GM19193 (cell line): Measurements from ENCODE around the gene ATP11A.

ENCODE experiments used
- POLR2A ChIP-seq: IDR thresholded peaks from 4 replicates; pipeline ENCODE4 v1.6.1; 2011; ENCODE audit not compliant: insufficient read depth, insufficient read length; ENCODE audit errors: extremely low read depth

Gene ATP11A

DNA sequence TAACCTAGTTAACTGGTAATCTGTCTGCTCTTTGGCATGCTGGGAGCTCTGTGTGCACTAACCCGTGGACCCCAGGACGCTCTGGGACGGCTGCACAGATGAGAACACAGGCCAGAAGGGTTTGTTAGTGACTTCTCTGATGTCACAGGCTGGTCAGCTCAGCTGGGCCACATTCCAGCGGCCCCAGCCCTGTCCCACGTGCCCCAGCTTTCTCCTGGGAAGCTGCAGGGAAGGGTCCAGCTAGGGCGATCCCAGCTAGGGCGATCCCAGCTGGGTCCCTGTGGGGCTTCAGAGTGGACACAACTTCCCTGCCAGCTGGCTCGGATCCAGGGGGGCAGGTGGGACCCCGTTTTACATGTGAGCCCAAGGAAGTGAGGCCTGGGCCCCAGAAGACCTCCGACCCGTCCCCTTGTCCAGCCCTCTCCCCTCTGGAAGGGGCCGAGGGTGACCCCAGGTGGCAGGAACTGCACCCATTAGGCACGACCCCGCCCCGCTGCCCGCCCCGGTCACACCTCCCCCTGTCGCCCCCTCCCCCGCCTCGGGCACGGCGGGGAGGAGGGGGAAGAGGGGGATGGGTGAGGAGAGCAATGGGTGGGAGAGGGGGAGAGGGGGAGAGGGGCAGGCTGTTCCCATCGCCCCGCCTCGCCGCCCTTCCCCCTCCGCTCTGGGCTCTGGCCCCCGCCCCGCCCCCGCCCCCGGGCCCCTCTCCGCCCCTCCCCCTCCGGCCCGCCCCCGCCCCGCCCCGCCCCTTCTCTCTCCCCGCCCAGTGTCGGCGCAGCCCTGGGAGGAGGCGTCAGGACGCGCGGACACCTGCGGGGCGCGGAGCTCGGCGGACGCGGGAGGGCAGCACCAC is 204.0 kb downstream of the ATP11A start:
- TF ChIP-seq POLR2A: no peak

DNA sequence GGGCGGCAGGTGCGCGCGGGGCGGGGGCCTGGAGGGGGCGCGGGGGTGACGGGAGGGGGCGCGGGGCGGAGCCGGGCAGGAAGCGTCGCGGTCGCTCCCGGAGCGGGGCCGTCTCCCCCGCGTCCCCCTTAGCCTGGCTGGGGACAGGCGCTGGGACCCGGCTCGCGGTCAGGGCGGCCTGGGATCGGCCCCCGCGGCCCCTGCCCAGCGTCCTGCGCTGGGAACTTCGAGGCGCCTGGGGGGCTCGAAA is 204.5 kb downstream of the ATP11A start:
- TF ChIP-seq POLR2A: no peak

DNA sequence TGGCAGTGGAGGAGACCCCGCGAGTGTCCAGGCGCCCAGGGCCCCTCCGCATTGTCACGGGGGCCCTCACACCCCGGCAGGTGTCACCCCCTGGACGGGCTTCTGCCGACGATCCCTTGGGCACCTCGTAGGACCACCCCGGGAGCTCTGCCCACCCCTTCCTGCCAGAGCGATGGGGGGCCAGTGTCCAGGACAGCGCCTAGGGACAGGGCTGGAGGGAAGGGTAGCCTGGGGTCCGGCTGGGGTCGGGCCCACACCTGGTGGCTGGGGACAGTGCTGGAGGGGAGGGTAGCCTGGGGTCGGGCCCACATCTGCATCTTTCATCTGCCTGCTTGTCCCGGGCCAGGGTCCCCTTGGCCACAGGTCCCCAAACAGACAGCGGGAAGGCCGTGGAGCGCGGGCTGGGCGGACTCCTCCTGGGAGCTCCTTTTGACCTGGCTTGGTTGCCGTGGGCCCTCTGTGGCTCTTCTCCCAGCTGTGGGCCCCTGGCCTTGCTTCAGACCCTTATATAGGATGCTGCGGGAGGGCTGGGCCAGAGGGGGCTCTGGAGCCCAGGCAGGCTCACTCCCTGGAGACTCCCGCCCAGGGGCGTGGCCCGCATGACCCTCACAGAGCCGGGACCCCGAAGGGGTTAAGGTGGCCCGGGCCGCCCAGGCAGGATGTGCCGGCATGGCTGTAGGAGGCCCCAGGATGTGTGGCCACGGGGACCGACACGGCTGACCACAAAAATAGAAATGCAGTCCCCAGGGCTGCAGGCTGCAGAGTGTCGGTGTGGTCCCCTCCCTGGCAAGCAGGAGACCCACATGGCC is 205.0 kb downstream of the ATP11A start:
- TF ChIP-seq POLR2A: no peak

DNA sequence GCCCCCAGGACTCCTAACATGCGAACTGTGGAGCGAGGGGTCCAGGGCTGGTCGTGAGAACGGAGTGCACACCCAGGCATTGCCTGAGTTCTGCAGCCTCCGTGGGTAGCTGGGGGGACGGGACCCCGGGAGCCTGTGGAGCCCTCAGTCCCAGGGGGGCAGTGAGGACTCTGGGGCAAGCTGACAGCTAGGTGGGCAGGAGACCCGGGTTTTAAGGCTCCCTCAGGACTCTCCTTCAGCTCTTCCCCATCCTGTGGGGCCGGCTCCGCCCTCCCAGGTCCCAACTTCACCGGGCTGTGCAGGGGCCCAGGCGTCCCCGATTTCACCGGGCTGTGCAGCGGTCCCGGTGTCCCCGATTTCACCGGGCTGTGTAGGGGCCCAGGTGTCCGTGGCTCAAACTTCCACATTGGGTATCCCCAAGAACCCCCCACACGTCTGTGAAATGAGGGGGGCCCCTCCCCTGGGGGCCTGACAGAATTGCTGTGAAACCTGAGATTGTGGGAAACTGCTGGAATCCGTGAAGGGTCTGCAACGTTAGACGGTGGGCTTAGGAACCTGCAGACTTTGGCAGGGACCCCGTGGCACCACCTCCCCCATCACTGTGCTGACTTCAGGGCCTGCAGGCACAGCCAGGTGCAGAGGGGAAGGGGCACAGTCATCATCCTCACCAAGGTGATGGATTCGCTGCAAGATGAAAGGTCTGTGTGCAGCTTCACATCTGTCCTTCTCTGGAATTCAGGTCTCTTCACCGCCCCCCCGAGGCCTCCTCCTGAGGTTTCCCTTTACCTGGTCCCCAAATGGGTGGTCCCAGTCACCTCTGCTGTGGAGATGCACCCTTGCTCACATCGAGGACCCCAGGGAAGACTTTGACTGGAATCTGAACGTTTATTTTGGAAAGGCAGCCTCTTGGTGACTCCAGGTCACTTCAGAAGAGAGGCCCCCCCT is 206.0 kb downstream of the ATP11A start:
- no peak for TF ChIP-seq POLR2A

DNA sequence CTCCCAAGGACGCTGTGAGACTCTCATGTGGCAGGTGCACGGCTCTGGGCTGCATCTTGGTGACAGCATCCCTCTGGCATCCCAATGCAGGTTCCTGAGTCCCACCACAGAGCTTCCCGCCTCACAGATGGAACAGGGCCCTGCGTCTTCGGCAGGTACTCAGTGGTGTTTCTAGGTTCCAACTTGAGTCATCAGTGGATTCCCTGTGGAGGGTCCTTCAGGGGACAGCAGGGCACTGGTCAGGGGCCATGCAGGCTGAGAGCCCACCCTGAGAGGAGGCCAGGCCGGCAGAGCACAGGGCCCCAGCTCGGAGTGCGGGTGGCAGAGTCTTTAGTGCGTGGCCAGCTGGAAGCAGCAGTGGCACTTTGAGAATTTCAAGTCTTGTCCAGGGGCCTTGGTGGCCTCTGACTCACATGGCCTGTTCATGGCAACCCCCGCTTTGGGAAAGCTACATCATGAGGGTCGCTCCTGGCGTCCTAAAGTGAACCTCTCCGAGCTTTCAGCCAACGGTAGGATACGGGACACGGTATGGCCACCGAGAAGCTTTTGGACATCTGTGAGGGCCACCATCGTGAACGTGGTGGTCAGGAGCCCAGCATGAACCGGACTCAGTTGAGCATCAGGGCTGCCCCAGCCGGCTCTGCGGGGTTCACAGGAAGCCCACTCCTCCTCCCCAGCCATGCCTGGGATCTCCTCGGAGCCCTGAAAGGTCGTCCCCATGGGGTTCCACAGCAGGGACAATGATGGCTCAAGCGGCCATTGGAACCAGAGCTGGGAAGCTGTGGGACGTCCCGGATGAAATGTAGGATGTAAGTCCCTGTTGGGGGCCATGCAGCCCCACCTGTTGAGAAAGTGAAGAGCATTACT is 207.1 kb downstream of the ATP11A start:
- no peak for TF ChIP-seq POLR2A

DNA sequence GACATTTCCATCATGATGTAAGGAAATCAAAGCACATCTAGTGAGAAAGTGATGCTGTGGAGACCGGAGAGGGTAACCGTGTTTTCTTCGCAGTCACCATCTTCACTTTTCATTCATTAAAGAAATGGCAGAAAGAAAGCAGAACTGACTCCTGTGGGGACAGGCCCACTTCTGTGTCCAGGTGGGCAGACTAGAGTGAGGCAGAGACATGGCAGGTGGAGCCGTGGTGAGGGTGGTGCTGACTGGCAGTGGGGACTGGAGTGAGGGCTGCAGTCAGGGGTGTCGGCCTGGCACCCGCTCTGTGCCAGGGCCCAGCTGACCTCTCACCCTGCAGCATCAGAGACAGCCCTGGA is 207.7 kb downstream of the ATP11A start:
- TF ChIP-seq POLR2A: no peak

DNA sequence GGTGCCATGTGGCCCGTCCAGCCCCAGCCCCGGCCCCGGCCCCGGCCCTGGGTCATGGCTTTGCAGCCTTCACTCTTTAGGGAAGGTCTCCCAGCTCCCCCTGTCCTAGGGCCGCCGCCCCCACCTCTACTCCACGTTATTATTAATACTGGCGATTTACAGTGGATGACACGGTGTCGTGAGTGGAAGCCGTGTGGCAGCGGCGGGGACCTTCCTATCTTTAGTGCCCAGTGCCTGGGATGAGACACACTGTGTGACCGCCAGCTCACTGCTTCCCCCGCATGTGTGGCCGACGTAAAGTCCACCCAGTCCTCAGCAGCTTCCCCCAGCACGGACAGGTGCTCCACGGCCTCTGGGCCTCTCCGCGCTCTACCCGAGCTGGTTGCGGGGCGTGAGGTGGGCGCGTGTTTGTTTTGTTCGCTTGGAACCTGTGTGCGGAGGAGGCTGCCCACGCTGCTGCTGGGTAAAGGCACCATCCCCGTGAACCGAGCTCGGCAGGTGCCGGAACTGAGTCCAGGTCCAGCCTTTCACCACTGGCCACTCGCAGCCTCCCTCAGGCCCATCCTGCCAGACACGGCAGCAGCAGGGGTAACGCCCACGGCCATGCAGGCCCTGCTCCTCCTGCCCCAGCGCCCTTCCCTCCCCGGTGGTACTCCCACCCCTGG is 208.2 kb downstream of the ATP11A start:
- TF ChIP-seq POLR2A: no peak

DNA sequence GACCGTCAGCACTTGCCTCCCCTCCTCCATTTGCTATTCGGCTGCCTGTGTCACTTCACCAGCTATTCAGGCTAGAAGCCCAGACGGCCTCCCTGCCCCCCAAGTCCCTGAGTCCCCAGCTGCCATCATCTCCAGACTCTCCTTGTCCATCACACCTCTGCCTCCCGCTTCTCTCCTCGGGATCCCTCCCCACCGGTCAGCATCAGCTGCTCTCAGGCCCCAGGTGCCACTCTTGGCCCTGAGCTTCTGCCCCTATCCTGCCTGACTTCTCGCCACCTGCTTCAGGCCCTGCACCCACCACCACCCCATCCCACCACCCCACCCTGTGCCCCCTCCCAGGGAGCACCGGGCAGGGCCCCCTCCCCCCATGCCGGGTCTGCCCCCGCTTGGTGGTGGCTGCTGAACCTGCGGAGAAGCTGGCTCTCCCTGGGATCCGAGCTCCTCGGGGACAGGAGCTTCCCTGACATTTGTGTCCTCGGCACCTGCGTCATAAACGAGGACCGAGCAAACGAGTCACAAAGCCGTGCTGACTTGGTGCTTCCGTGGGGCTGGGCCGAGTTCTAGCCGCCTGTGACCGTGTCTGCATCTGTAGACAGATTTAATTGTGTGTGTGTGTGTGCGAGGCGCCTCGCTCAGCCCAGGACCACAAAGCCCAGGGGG is 208.9 kb downstream of the ATP11A start:
- TF ChIP-seq POLR2A: no peak

DNA sequence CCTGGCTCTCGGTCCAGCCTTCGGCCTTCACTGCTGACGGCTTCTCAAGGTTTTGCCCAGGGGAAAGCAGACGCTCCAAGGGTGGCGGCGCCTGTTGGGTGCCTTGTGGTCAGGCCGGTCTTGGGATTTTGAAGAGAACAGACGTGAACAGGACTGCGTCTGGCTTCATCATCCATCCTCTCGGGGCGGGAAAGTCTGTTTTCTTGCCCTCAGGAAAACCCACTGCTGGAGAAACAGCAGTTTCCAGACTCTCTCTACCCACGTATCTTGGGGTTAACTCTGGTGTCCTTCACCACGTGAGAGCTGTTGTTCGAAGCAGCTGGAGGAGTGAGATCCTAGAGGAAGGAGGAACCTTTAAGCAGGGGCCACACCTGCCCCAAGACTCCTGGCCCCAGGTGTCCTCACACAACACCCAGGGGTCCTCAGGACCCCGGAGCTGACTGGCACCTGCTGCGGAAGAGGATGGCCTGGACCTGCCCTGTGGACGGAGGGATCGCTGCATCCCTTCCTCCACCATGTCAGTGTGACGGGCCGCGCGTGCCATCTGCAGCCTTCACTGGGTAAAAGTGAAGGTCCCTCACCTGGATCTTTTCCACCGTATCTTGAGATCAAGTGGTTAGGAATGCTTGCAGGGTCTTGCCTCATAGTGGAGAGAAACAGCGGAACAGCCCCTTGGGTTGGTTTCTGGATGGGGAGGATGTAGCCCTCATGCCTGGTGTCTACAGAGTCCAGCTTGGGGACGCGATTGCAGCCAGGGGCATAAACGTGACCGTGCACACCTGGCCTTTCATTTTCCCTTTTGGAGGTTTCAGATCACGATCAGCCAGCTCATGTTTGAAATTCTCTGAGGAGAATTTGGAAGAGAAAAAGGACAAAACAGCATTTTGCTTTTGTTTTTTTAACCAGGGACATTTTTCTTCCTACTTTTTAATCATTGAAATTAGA is 209.7 kb downstream of the ATP11A start:
- TF ChIP-seq POLR2A: no peak

DNA sequence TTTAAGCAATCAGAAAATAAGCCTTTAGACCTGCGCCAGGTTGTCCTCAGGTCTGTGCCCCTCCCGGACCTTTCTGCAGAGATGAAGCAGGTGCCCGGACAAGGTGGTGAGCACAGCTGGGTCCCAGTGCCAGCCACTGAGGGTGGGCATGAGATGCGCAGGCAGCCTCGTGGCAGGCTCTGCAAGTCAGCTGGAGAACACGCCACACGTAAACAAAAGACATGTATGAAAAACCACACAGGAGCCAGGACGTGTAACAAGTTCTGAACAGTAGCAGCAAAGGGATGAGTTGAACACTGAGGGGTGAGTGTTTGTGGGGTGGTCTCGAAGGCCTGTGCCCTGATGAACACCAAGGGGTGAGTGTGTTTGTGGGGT is 210.4 kb downstream of the ATP11A start:
- TF ChIP-seq POLR2A: no peak

DNA sequence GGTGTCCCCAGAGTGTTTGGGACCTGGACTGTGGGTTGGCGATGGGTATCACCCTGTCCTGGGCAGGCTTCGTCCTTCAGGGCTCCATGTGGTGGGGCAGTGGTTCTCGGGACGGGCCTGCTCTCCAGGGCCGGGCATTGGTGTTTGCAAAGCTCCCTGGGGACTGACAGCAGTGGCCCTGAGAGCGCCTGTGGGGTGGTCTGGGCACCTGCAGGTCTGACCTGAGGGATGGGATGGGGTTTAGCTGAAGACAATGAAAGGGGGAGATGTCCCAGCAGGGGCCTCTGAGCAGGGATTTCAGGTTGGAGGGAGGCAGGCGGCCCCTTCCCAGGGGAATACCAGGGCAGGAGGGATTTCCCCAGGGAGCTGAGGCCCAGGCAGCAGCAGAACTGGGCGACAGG is 210.9 kb downstream of the ATP11A start:
- no peak for TF ChIP-seq POLR2A

DNA sequence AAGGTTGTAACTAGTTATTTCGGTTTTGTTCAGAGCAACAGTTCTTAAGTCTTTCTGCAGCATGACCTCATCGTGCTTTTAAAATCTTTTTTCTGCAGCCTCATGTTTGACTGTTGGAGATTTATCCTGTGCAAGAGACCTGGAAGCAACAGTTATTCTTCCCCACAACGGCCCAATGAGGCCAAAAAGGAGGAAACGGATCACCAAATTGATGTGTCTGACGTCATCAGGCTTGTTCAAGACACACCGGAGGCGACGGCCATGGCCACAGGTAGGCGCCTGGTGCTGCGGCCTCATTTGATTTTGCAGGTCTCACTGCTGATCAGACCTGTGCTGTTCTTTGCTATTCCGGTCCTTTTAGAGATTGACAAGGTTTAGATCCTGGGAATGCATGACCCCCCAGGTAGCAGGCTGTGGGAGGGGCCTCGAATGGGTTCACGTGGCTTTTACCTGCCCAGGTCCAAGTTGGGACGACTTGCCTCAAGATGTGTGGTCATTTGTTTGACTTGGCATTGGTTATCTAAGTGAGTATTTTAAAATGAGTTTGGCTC is 212.3 kb downstream of the ATP11A start:
- TF ChIP-seq POLR2A: no peak
